GM18870 (cell line): Measurements from ENCODE around the gene GNAT2.

Source experiments
- ATAC-seq: cut with Tn5 transposase; IDR thresholded peaks from one replicate; pipeline ENCODE4 v1.9.1; 2021; ENCODE audit warnings: moderate library complexity; ENCODE audit not compliant: unreplicated experiment

Gene GNAT2

GRCh38 chr1:109628540-109629321 is 9.3 kb upstream of the GNAT2 start:
- ATAC-seq = no peak

GRCh38 chr1:109627692-109628399 is 8.4 kb upstream of the GNAT2 start:
- ATAC-seq = no peak

- no peak for ATAC-seq
Observed at GRCh38 chr1:109626682-109627408, 7.4 kb upstream of the GNAT2 start.

GRCh38 chr1:109625601-109626560 is 6.5 kb upstream of the GNAT2 start:
- ATAC-seq = no peak

- no peak for ATAC-seq
Observed at GRCh38 chr1:109625176-109625575, 5.8 kb upstream of the GNAT2 start.

- no peak for ATAC-seq
Observed at GRCh38 chr1:109624201-109625010, 5.0 kb upstream of the GNAT2 start.

- ATAC-seq = no peak
Observed at GRCh38 chr1:109623601-109624161, 4.3 kb upstream of the GNAT2 start.

- ATAC-seq = no peak
Observed at GRCh38 chr1:109622895-109623294, 3.5 kb upstream of the GNAT2 start.

- ATAC-seq = no peak
Observed at GRCh38 chr1:109622137-109622892, 2.9 kb upstream of the GNAT2 start.

- ATAC-seq = no peak
Observed at GRCh38 chr1:109621379-109622136, 2.1 kb upstream of the GNAT2 start.

GRCh38 chr1:109620841-109621286 is 1.4 kb upstream of the GNAT2 start:
- peak; percentile 59 for ATAC-seq

- no peak for ATAC-seq
Observed at GRCh38 chr1:109620401-109620791, 980 bp upstream of the GNAT2 start.

- ATAC-seq = no peak
Observed at GRCh38 chr1:109618661-109619575, 498 bp downstream of the GNAT2 start.

- no peak for ATAC-seq
Observed at GRCh38 chr1:109617291-109617801, 2.1 kb downstream of the GNAT2 start.

GRCh38 chr1:109616391-109616790 is 3.0 kb downstream of the GNAT2 start:
- ATAC-seq = no peak

GRCh38 chr1:109615879-109616278 is 3.5 kb downstream of the GNAT2 start:
- ATAC-seq = no peak
